NCI-H2171 (cell line): ENCODE measurements around the gene UBQLN1.
A peak's percentile ranks its signal among the peaks of the same experiment; 100 is the strongest.

Experiments
- DNase-seq: peaks from one replicate; lab custom pipeline; 2025; lab: John Stamatoyannopoulos, UW

The UBQLN1 gene

DNA sequence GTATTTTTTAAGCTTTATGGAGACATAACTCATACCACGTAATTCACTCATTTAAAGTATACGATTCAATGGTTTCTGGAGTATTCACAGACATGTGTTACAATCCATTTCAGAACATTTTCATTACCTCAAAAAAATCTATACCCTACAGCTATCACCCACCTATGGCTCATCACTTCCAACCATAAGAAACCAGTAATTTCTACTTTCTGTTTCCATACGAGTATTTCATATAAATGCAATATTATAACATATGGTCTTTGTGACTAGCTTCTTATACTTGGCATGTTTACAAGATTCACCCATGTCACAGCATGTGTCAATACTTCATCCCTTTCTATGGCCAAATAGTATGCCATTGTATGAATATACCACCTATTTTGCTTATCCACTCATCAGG lies 18.8 kb downstream of the UBQLN1 start:
- no peak for DNase-seq

GRCh38 chr9:83681490-83681889 lies 26.3 kb downstream of the UBQLN1 start:
- DNase-seq: no peak

DNA sequence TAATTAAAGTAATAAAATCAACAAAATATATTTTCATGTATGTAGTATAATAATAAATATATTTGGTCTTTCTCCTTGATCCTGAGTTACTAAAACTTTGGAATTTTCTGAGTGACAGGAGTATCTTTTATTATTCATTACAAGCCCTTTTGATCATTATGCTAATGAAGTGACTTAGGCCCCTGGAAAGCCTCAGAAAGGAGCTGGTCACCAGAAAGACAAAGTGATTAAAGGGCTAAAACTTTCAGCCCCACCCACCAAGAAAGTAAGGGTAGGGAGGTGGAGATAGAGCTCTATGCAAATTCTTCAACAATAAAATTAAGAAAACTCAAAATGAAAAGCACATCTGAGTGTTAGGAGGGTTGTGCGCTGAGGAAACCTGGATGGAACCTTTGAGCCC lies 27.5 kb downstream of the UBQLN1 start:
- no peak for DNase-seq

GRCh38 chr9:83677596-83677995 lies 30.2 kb downstream of the UBQLN1 start:
- DNase-seq: no peak

GRCh38 chr9:83675466-83675865 lies 32.3 kb downstream of the UBQLN1 start:
- no peak for DNase-seq

DNA sequence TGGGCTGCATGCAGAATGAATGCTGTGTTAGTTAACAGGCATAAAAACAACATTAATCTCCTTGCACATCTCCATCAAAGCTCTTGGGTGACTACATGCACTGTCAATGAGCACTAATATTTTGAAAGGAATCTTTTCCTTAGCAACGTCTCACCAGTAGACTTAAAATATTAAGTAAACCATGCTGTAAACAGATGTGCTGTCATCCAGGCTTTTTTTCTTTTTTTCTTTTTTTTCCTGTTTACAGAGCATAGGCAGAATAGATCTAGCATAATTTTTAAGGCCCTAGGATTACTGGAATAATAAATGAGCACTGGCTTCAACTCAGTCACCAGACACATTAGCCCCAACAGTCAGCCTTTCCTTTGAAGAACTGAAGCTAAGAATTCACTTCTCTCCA lies 36.3 kb downstream of the UBQLN1 start:
- DNase-seq: no peak

- DNase-seq: no peak
Observed at GRCh38 chr9:83670381-83670780, 37.4 kb downstream of the UBQLN1 start.

DNA sequence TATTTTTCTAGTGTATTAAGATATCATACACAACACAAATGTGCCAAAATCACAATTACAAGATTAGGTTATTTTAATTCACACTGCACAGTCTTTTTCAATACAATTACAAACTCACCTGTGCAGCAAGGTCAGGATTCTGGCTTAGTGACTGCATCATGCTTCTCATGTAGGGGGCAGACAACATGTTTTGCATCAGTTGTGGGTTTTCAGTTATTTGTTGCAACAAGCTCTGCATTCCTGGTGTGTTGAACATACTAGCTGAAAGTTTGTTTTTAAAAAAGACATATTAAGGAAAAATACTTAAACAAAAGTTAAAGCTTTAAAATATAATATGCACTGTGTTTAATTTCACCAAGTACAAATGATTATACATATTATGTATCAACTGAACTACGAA lies 38.7 kb downstream of the UBQLN1 start:
- DNase-seq: no peak

- no peak for DNase-seq
Observed at GRCh38 chr9:83665580-83666200, 42.1 kb downstream of the UBQLN1 start.

DNA sequence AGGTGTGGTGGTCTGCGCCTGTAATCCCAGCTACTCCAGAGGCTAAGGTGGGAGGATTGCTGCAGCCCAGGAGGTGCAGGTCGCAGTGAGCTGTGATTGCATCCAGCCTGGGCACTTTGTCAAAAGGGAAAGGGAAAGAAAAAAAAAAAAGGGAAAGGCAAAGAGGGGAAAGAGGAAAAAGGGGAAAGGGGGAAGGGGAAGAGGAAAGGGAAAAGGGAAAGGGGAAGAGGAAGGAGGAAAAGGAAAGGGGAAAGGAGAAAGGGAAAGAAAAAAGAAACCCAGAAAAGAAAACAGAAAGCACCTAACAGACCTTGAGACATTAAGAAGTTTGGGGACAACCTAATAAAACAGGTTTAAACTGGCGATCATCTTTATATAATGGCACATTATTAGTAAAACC lies 44.8 kb downstream of the UBQLN1 start:
- no peak for DNase-seq

GRCh38 chr9:83656952-83657351 lies 50.8 kb downstream of the UBQLN1 start:
- no peak for DNase-seq

DNA sequence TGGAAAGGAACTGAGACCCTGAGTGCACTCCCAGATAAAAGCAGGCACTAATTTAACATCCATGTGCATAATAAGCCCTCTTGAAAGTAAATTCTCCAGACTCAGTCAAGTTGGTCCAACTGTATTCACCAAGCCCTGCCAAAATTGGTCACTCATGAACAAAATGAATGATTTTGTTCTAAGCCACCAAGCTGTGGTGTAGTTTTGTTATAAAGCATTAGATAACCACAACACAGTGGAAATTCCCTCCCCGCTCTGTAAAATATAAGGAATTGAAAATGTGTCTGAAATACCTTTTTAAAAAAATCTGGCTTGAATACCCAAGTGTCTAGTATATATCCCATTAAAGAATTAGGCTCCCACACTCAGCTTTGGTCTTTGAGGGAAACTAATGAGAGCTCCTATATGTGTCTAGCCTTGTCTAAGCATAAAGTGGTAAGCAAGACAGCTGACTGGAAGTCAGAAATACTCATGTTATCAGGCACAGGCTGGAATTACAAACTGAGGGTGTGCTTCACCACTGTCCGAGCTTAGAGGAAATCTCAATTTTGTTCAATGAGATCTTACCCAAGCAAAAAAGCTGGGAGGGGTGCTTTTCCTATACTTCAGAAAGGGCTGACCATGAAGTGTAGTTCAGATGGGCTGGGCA lies 51.6 kb downstream of the UBQLN1 start:
- DNase-seq: no peak

GRCh38 chr9:83655433-83655832 lies 52.3 kb downstream of the UBQLN1 start:
- DNase-seq: no peak

DNA sequence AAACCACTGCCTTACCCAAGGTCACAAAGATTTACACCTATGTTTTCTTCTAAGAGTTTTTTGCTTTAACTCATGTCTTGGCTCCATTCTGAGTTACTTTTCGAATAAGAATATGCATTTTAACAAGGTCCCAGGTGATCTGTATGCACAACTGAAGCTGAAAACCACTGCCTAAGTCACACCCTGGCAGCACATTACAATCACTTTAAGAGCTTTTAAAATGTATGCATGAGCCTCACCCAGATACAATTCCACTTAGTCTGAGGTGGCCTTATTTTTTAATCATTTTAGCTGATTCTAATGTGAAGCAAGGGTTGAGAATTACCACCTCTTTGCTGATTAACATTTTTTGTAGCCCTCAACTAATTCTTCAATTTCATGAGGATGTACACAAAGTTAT lies 55.3 kb downstream of the UBQLN1 start:
- no peak for DNase-seq

DNA sequence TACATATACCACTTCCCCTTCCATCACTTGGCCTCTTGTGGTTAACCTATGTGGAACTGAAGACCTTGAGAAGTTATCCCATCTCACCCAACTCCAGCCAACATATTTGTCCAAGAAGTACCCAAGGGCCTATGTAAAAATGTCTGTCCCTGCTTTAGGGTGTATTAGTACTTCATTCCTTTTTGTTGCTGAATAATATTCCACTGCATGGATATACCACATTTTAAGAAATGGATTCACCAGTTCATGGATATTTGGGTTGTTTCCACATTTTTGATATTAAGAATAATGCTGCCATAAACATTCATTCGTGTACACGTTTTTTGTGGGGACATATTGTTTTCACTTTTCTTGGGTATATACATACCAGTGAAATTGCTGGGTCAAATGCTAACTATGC lies 56.2 kb downstream of the UBQLN1 start:
- DNase-seq: no peak

DNA sequence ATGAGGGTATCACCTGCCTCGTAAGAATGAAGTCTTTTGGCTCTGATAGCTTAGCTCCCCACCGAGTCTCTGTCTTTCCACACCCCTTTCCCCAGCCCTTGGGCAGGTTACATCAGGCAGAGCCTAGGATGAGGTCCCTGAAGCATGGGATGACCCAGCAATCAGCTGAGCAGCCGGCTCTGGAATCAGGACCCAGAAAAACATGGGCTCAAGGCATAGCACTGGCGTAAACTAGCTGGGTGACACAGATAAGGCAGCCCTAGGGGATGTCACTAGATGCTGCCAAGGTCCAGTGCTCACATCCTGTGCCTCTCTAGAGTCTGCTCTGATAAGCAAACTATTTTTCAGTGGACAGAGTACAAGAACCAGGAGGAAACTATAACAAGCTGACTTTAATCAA lies 58.2 kb downstream of the UBQLN1 start:
- no peak for DNase-seq

GRCh38 chr9:83649080-83649479 lies 58.7 kb downstream of the UBQLN1 start:
- peak; percentile 60 for DNase-seq

GRCh38 chr9:83646500-83647239 lies 61.1 kb downstream of the UBQLN1 start:
- DNase-seq: no peak

GRCh38 chr9:83642793-83643192 lies 65.0 kb downstream of the UBQLN1 start:
- DNase-seq: no peak

DNA sequence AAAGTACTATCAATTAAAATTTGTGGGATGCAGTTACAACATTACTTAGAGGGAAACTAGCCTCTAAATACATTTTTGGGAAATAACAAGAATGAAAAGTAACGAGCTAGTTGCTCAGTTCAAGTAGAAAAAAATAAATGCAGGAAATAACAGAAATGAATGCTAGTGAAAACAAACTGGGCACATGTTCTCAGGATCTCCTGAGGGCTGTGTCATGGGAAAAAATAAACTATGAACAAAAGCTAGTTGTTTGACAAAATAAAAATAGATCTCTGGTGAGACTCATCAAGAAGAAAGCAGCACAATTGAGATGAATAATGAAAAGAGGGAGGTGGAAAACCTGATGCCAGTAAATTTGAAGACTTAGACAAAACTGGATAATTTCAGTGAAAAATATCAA lies 68.5 kb downstream of the UBQLN1 start:
- DNase-seq: no peak

- no peak for DNase-seq
Observed at GRCh38 chr9:83637389-83637788, 70.4 kb downstream of the UBQLN1 start.

DNA sequence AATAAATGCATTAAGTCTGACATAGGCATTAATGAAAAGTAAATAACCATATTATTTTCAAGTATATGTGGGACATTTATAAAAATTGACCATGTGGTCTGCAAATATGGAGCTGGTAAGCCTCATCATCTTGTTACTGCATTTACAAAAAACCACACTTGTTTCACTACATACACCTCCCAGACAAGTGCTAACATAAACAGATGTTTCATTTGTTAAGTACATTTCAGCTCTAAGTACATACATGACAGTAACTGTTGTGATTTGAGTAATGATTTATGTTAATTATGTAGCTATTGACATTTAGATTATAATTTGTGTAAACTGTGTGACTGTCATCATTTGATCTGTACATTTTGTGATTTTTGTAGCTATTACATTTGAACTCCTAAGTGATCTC lies 70.9 kb downstream of the UBQLN1 start:
- no peak for DNase-seq

- no peak for DNase-seq
Observed at GRCh38 chr9:83633676-83634075, 74.1 kb downstream of the UBQLN1 start.

DNA sequence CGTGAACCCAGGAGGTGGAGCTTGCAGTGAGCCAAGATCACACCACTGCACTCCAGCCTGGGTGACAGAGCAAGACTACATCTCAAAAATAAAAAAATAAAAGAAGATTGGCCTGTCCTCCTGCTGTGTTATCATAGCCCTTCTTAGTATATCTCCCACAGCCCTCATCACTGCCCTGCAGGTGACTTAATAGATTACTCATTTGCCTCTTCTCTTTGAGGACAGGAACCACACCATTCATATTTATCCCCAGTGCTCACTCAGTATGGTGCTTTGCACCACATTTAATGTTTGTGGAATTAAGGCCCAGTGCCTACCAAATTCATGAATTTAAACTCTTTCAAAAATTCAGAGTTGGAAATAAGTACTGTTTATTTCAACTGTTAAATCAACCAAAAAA lies 74.5 kb downstream of the UBQLN1 start:
- no peak for DNase-seq
